Measurements from ENCODE around the gene CAMSAP1. TPM values are rescaled to one million over a fixed set of nuclear protein-coding genes. Genes with fewer than 3 reads are reported as not detected.

Gene CAMSAP1
- total RNA-seq, 1 donor from 2014 or later, result 80.8 TPM

GRCh38 chr9:135901826-135902225, 5.5 kb downstream of the CAMSAP1 start:
- H3K36me3 Mint-ChIP-seq (ENCODE audit: low read depth), result peaks cover 47% of the 10 kb centered on the region
- H3K4me3 Mint-ChIP-seq, result peak overlapping the region; percentile 23
- H3K27ac Mint-ChIP-seq (ENCODE audit: unreplicated experiment), result no peak overlapping the region

GRCh38 chr9:135901031-135901758, 6.2 kb downstream of the CAMSAP1 start:
- no peak for TF ChIP-seq CTCF (conservative IDR thresholded peaks at IDR 0.05)
- Mint-ChIP-seq H3K9me3 (peaks cover 27% of the 10 kb centered on the region), H3K27me3 (ENCODE audit: low read depth) (peaks cover 2% of the 10 kb centered on the region), H3K27ac (ENCODE audit: unreplicated experiment) (no peak overlapping the region), H3K36me3 (ENCODE audit: low read depth) (peaks cover 50% of the 10 kb centered on the region), H3K4me1 (peaks cover 45% of the 10 kb centered on the region), H3K4me3 (peak overlapping the region; percentile 28)
- DNase-seq (ENCODE audit: low read depth, low spot score), result no peak

More at GRCh38 chr9:135901826-135902225, 5.5 kb downstream of the CAMSAP1 start:
- no peak for DNase-seq (ENCODE audit: low read depth, low spot score)
- no peak for TF ChIP-seq CTCF (conservative IDR thresholded peaks at IDR 0.05)
- H3K4me1 Mint-ChIP-seq, result peaks cover 47% of the 10 kb centered on the region
- H3K27me3 Mint-ChIP-seq (ENCODE audit: low read depth), result peaks cover 3% of the 10 kb centered on the region
- peaks cover 25% of the 10 kb centered on the region for H3K9me3 Mint-ChIP-seq

- no peak for TF ChIP-seq CTCF (conservative IDR thresholded peaks at IDR 0.05)
- peaks cover 35% of the 10 kb centered on the region for H3K4me1 Mint-ChIP-seq
- no peak for DNase-seq (ENCODE audit: low read depth, low spot score)
- no peaks in the 10 kb centered on the region for H3K27me3 Mint-ChIP-seq (ENCODE audit: low read depth)
- no peak overlapping the region for H3K27ac Mint-ChIP-seq (ENCODE audit: unreplicated experiment)
- no peak overlapping the region for H3K4me3 Mint-ChIP-seq
- H3K9me3 Mint-ChIP-seq, result peaks cover 34% of the 10 kb centered on the region
- peaks cover 65% of the 10 kb centered on the region for H3K36me3 Mint-ChIP-seq (ENCODE audit: low read depth)
Measured at GRCh38 chr9:135898634-135899407, 8.5 kb downstream of the CAMSAP1 start.

- H3K36me3 Mint-ChIP-seq (ENCODE audit: low read depth), result peaks cover 60% of the 10 kb centered on the region
- no peak overlapping the region for H3K4me3 Mint-ChIP-seq
- no peak for TF ChIP-seq CTCF (conservative IDR thresholded peaks at IDR 0.05)
- no peaks in the 10 kb centered on the region for H3K27me3 Mint-ChIP-seq (ENCODE audit: low read depth)
- no peak for DNase-seq (ENCODE audit: low read depth, low spot score)
- peaks cover 33% of the 10 kb centered on the region for H3K4me1 Mint-ChIP-seq
- no peak overlapping the region for H3K27ac Mint-ChIP-seq (ENCODE audit: unreplicated experiment)
- H3K9me3 Mint-ChIP-seq, result peaks cover 31% of the 10 kb centered on the region
Measured at GRCh38 chr9:135896626-135897025, 10.7 kb downstream of the CAMSAP1 start.

GRCh38 chr9:135896205-135896604, 11.1 kb downstream of the CAMSAP1 start:
- TF ChIP-seq CTCF (conservative IDR thresholded peaks at IDR 0.05), result no peak
- no peak overlapping the region for H3K27ac Mint-ChIP-seq (ENCODE audit: unreplicated experiment)
- H3K9me3 Mint-ChIP-seq, result peaks cover 31% of the 10 kb centered on the region
- H3K27me3 Mint-ChIP-seq (ENCODE audit: low read depth), result no peaks in the 10 kb centered on the region
- DNase-seq (ENCODE audit: low read depth, low spot score), result no peak
- peaks cover 35% of the 10 kb centered on the region for H3K4me1 Mint-ChIP-seq
- H3K36me3 Mint-ChIP-seq (ENCODE audit: low read depth), result peaks cover 57% of the 10 kb centered on the region
- H3K4me3 Mint-ChIP-seq, result no peak overlapping the region
